Peyer's patch (tissue), 4 donors: Measurements from ENCODE around the gene PCED1B. TPM values are rescaled to one million over a fixed set of nuclear protein-coding genes. Genes with fewer than 3 reads are reported as not detected.

ENCODE experiments used
- DNase-seq, 3 donors: peaks; one replicate each; pipeline ENCODE4 v3.0.0-alpha.2; 2017 to 2019
- H3K27ac ChIP-seq, 4 donors: fragments of 200-600 bp; sonication (generic); one replicate each; pipeline ENCODE4 v1.5.1; 2016 to 2019
- H3K27me3 ChIP-seq, 2 donors: fragments of 200-600 bp; sonication (generic); one replicate each; pipeline ENCODE4 v1.5.1; 2019
- H3K36me3 ChIP-seq, 3 donors: fragments of 200-600 bp; sonication (generic); one replicate each; pipeline ENCODE4 v1.5.1; 2016 to 2019
- H3K4me1 ChIP-seq, 4 donors: fragments of 200-600 bp; sonication (generic); one replicate each; pipeline ENCODE4 v1.5.1; 2016 to 2019
- H3K4me3 ChIP-seq, 4 donors: fragments of 200-600 bp; sonication (generic); 1 replicate in 3 of 4; 2 replicates in 1 of 4; pipeline ENCODE4 v1.5.1; 2016 to 2019; ENCODE audit warnings: mild to moderate bottlenecking in 1 of 4
- H3K9me3 ChIP-seq, 4 donors: fragments of 200-600 bp; sonication (generic); one replicate each; pipeline ENCODE4 v1.5.1; 2016 to 2019; ENCODE audit warnings: mild to moderate bottlenecking in 1 of 4
- CTCF ChIP-seq, 6 experiments: fragments of 450-650 bp in 4 of 6; fragments of 200-600 bp in 2 of 6; sonication (generic) in 1 of 6; IDR thresholded peaks; one replicate each; pipeline ENCODE4 v1.5.1; 2017 to 2019; ENCODE audit warnings: antibody characterized with exemption in 6 of 6, mild to moderate bottlenecking in 3 of 6, moderate library complexity in 1 of 6
- POLR2A ChIP-seq, 2 donors: fragments of 450-650 bp; IDR thresholded peaks; one replicate each; pipeline ENCODE4 v1.5.1; 2017; ENCODE audit warnings: antibody characterized with exemption in 2 of 2, mild to moderate bottlenecking in 2 of 2, moderate library complexity in 2 of 2
- total RNA-seq, 4 donors: library from RNA; depleted of rRNA; stranded (reverse); fragments of >200 nt; gene quantifications; one replicate each; pipeline ENCODE4 v1.1.0, GENCODE V29; 2016

The PCED1B gene
- total RNA-seq, 4 donors from 2014 or later: 1.9 to 11.6 (median 2.3) TPM; not detected in 1

- TF ChIP-seq CTCF (IDR thresholded peaks at IDR 0.05): no peak
- TF ChIP-seq POLR2A (IDR thresholded peaks at IDR 0.05): no peak
- H3K27me3 ChIP-seq: no peaks in the 10 kb centered on the region
- H3K27ac ChIP-seq: no peak overlapping the region
- H3K4me3 ChIP-seq: no peak overlapping the region
- no peaks in the 10 kb centered on the region for H3K36me3 ChIP-seq
- no peak for DNase-seq
- no peaks in the 10 kb centered on the region for H3K9me3 ChIP-seq
- no peaks in the 10 kb centered on the region for H3K4me1 ChIP-seq
These were observed 65.8 kb downstream of the PCED1B start for GRCh38 chr12:47145188-47145587.

GRCh38 chr12:47147739-47148138, 68.3 kb downstream of the PCED1B start:
- no peak for DNase-seq
- no peaks in the 10 kb centered on the region for H3K36me3 ChIP-seq
- no peak overlapping the region for H3K27ac ChIP-seq
- H3K4me1 ChIP-seq: no peaks in the 10 kb centered on the region
- TF ChIP-seq CTCF (IDR thresholded peaks at IDR 0.05) (no peak), POLR2A (IDR thresholded peaks at IDR 0.05) (no peak)
- no peaks in the 10 kb centered on the region for H3K9me3 ChIP-seq
- no peaks in the 10 kb centered on the region for H3K27me3 ChIP-seq
- no peak overlapping the region for H3K4me3 ChIP-seq

GRCh38 chr12:47149146-47149545, 69.7 kb downstream of the PCED1B start:
- DNase-seq: no peak
- no peaks in the 10 kb centered on the region for H3K4me1 ChIP-seq
- TF ChIP-seq CTCF (IDR thresholded peaks at IDR 0.05) (no peak), POLR2A (IDR thresholded peaks at IDR 0.05) (no peak)
- no peak overlapping the region for H3K27ac ChIP-seq
- no peak overlapping the region for H3K4me3 ChIP-seq
- H3K27me3 ChIP-seq: no peaks in the 10 kb centered on the region
- H3K36me3 ChIP-seq: no peaks in the 10 kb centered on the region
- no peaks in the 10 kb centered on the region for H3K9me3 ChIP-seq

DNA sequence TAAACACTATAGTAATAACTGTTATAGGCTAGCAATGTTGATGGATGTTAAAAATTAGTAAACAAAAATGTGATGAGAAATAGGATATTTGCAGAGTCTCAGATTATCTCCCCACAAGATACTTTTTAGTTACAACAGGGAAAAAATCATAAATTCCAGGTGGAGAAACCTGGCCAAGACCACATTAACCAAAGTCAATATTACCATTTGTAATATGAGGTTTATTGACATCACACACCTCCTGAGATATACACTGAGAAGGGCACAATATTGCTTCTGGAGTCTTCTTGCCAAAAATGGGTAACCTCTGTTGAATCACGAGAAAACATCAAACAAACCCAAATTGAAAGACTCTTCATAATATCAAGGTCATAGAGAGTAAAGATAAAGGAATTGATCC, 72.7 kb downstream of the PCED1B start:
- TF ChIP-seq POLR2A (IDR thresholded peaks at IDR 0.05): no peak
- no peak for TF ChIP-seq CTCF (IDR thresholded peaks at IDR 0.05)
- no peaks in the 10 kb centered on the region for H3K36me3 ChIP-seq
- DNase-seq: no peak
- H3K27me3 ChIP-seq: no peaks in the 10 kb centered on the region
- no peak overlapping the region for H3K4me3 ChIP-seq
- no peaks in the 10 kb centered on the region for H3K4me1 ChIP-seq
- H3K27ac ChIP-seq: no peak overlapping the region
- H3K9me3 ChIP-seq: no peaks in the 10 kb centered on the region

DNA sequence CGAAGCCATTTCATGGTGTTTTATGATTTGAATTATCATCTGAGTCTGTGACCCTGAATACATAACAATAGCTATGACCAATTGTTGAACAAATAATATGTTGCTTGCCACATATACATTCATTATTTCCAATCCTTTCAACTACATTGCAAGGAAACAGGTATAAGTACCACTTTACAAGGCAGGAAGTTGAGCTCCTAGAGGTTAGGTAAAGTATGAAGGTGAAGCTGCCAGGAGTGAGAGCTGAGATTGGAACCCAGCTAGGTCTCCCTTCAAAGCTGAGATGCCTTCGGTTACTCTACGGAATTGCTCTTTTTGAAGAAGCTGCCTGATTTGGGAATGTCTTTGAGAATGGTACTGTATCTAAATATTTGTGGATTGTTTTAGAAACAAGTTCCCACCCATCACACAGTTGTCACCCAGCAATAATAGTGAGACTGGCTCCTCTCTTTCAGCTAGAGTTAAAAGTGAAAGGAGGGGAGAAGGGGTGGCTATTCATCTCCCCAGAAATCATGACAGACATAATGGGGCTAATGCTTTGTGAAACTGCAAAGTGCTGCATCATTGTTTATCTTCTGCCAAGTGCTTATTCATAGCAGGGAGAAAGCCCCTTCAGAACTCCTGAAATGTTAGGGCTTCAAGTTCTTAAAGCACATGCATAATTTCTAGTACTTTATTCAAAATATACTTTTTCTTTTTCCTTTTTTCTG, 76.2 kb downstream of the PCED1B start:
- no peak for TF ChIP-seq POLR2A (IDR thresholded peaks at IDR 0.05)
- TF ChIP-seq CTCF (IDR thresholded peaks at IDR 0.05): no peak
- Histone ChIP-seq H3K4me1 (no peaks in the 10 kb centered on the region), H3K27ac (peak overlapping the region in 1 of 4 donors; percentile 7), H3K27me3 (no peaks in the 10 kb centered on the region), H3K36me3 (no peaks in the 10 kb centered on the region), H3K4me3 (no peak overlapping the region), H3K9me3 (no peaks in the 10 kb centered on the region)
- no peak for DNase-seq
